Measurements from ENCODE around the gene PLEKHH2.
"Not testable (repeated sequence)": the region's sequence is repeated elsewhere in the genome, so short reads cannot be mapped to it uniquely, and the experiment has no call there.

Gene PLEKHH2

DNA sequence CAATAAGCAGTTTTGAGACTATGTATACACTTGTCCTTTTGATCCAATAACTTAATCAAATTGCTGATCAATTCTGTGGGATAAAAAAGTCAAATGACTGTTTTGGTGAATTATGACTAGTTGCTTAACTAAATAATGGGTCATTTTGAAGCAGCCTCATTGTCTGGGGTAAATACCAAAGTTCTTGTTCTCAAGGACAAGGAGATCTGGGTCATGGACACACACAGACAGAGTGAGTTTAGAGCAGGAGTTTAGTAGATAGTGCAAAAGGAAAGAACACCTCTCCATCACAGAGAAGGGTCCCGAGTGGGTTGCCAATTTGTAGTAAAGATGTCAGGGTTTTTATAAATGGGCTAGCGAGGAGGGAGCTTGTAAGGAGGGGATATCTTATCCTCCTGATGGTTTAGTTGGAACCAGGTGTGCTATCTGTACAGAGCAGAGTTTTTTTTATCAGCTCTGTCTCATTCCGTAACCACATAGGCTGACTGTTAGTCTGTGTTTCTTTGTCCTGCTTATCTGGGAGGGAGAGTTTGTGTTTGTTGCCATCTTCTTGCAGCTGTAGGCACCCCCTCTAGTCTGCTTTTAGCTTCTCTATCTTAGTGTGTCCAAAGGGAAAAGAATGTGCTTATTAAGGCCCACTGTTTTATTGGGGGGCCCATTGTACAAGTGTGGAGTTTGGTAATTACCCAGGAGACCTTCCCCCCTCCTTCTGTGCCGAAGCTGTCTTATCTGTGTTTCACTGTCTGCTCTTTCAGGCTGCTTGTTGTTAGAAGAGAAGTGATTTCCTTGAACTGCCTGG, 87.9 kb downstream of the PLEKHH2 start:
- no peak for DNase-seq

DNA sequence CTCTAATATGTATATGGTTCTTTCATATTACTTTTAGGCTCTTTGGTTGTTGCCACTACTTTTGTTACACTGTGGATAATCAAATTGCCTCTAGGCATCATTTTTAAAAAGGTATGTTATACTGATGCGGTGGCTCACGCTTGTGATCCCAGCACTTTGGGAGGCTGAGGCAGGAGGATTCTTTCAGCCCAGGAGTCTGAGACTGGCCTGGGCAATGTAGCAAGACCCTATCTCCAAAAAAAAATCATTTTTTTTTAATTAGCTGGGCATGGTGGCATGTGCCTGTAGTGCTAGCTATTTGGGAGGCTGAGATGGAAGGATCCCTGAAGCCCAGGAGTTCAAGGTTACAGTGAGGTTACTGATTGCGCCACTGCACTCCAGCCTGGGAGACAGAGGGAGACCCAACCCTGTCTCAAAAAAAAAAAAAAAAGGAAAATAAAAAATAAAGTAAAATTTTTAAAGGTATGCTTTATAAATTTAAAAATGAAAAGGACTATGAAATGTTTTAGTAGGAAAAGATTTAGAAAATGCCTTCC, 88.7 kb downstream of the PLEKHH2 start:
- no peak for DNase-seq

DNA sequence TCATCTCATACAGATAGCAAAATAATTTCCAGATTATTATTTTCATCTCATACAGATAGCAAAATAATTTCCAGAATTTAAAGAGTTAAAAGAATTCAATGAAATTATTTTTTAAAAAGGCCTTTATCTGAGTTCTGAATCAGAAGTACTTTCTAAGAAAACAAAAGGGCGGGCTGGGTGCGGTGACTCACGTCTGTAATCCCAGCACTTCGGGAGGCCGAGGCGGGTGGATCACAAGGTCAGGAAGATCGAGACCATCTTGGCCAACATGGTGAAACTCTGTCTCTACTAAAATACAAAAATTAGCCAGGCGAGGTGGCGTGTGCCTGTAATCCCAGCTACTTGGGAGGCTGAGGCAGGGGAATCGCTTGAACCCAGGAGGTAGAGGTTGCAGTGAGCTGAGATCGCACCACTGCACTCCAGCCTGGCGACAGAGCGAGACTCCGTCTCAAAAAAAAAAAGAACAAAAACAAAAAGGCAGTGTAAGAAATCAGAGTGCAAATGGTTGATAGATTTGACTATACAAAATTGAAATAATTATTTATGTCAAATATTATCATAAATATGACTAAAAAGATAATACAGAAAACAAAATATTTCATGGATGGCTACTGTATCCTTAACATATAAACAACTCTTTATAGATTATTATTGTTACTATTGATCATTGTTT, 90.0 kb downstream of the PLEKHH2 start:
- DNase-seq, result not testable (repeated sequence)

DNA sequence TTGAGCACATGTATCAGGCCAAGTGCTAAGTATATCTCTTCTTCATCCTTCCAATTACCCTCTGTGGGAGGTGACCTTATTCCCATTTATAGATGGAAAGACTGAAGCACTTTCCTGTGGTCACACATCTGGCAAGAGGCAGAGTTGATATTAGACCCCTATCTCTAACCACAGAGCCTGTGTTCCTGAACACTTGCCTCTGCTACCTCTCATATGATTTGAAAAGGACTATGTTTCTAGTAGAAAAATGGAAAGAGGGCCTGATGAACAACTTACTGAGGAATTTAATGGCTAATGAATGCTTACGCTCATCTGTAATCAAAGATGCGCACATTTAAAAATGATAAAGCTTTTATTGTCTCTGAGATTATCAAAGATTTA, 90.6 kb downstream of the PLEKHH2 start:
- DNase-seq, result no peak

DNA sequence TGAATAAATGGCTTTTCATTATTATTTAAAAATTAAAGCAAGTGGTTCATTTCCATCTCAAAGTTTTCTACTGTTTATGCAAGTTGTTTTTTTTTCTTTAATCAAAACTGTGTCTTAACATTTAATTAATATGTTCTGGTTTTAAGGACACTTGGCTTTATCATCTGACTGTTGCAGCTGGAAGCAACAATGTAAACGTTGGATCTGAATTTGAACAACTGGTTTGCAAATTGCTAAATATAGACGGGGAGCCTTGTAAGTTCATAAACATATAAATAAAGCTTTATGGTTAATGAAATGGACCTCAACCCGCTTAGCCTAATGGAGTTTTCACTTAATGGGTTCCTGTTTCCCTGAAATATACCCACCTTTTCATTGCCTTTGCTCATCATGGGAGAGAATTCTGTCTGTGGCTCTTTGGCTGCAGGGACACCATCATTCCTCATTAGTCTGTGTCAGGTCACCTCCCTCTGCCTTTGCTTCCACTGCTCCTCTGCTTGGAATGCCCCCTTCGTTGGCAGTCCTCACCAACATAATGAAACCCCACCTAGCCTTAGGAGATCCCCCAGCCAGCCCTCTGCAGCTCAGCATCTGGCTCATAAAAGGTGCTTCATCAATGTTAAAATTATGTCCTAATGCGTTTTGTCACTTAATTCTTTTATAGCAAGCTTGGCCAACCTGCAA, 92.6 kb downstream of the PLEKHH2 start:
- DNase-seq, result no peak

DNA sequence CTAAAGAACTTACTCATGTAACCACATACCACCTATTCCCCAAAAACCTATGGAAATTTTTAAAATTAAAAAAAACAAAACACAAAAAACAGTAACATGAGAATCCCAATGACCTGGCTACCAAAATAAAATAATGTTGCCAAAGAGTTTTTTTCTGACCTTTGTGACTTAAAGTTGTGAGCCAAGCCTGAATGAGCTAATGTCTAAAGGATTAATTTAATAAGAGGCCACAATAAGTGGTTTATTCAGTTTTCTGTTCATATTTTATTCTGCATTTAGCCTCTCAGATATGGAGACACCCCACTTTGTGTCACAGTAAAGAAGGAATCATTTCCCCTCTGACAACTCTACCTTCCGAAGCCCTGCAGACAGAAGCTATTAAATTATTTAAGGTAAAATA, 94.2 kb downstream of the PLEKHH2 start:
- no peak for DNase-seq

DNA sequence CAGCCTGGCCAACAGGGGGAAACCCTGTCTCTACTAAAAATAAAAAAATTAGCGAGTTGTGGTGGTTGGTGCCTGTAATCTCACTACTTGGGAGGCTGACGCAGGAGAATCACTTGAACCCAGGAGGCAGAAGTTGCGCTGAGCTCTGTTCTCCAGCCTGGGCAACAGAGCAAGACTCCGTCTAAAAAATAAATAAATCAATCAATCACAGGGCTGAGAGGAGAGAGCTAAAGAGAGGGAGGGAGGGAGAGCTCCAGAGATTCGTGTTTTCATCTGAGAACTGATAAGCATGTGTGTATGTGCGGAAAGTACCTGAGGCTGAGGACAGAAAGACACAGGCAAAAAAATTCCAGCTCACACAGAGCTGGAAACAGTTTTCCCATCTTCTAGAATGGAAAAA, 99.6 kb downstream of the PLEKHH2 start:
- DNase-seq, result no peak

DNA sequence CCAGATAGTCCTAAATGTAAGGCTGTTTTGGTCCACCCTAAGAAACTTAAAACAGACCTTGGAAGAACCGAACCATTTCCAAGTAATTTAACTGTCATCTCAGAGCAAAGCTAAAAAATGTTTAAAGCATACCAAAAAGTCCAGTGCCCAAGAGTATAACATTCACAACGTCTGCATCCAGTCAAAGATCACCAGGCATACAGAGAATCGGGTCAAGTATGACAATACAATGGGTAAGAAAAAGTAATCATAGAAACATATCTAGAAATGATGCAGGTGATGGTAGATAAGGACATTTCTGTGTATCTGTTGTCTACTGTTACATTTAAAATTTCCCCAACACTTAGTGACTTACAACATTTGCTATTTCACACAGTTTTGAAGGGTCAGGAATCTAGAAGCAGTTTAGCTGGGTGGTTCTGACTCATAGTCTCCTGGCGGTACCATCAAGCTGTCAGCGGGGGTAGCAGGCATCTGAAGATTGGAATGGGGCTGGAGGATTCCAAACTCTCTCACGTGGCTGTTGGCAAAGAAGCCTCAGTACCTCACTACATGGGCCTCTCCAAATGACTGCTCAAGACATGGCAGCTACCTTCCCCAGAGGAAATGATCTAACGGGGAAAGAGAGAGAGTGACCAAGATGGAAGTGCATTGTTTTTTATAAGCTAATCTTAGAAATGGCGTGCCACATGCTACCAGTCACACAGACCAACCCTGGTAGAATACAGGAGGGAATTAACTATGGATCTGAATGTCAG, 100.2 kb downstream of the PLEKHH2 start:
- no peak for DNase-seq

DNA sequence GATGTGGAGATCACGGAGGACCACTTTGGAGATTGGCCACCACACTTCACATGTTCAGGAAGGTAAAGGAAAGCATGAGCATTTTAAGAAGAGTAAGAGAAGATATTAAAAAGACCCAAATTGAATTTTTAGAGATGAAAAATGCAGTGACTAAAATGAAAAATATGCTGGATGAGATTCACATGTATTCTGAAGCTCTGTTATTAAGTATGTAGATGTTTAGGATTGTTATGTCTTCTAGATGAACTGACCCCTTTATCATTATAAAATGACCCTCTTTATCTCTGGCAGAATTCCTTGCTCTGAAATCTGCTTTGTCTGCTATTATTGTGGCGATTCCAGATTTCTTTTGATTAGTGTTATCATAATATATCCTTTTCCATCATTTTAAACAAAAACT, 100.8 kb downstream of the PLEKHH2 start:
- no peak for DNase-seq

DNA sequence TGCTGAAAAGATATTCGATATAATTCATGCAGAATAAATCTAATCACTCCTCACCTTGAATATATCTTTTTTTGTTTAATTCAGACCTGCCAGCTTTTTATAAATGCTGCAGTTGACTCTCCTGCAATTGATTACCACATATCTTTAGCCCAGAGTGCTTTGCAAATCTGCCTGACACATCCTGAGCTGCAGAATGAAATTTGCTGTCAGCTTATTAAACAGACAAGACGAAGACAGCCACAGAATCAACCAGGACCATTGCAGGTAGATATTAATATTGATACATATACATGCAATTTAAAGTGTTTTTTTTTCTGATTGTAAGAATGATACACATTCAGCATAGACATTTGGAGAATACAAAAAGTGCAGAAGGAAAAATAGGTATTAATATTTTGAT, 101.2 kb downstream of the PLEKHH2 start:
- no peak for DNase-seq

DNA sequence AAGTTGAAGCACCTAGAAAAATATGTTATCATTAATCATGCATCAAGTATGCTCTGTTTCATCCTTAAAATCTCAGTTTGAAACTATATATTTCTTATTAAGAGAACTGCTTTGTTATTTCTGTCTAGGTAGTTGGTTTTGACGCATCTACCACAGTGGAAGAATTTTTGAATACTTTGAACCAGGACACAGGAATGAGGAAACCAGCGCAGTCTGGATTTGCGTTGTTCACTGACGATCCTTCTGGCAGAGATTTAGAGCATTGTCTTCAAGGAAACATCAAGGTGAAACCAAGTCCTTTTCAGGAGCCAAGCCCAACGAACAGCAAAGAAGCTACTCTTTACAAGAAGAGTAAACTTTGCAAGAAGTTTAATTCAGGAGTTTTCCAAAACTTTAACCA, 106.6 kb downstream of the PLEKHH2 start:
- no peak for DNase-seq

DNA sequence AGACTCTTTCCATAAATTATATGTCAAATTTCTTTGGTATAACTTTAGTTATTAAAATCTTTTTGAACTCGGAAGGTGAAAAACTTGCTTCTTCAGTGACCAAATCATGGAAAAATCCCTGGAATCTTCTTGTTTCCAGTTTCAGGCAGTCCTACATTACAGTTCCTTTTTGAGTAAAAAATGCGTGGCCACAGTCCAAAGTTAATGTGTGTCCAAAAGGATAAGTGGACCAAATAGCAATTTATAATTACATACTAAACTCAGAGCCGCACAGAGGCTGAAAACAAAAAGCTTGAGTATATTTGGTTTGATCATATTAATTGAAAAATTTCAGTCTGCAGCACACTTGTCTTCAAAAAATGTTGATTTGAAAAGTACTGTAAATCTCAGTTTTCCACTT, 108.4 kb downstream of the PLEKHH2 start:
- no peak for DNase-seq

DNA sequence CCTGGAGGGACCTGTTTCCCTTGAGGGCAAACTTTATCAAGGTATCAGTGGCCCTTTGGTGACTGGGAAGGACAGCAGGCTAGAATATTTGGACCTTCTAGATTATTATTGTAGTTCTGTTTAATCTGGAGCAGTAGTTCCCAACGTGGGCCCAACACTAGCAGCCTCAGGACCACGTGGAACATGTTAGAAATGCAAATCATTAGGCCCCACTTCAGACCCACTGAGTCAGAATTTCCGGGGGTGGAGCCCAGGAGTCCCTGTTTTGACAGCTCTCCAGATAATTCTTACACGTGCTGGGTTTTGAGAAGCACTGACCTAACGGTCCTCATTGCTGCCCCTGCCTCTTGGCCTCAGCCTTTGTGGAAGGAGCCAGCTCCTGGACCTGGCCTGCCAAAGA, 111.3 kb downstream of the PLEKHH2 start:
- no peak for DNase-seq

DNA sequence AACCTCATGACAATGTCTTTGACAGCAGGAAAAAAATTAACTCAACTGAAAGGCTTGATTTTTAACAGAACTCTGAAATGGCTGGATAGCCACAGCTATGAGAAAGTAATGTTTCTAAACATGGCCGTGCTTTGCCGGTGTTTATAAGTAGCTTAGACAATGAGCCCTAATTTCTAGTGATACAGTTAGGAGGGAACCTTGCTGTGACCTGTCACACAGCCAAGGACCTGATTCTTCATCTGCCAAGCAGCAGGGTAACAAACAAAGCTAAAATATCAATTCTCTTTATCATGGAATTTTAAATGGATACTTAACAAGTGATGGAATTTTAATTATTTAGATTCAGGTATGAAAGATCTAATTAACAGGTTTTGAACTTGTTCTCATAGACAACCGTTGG, 112.5 kb downstream of the PLEKHH2 start:
- no peak for DNase-seq

DNA sequence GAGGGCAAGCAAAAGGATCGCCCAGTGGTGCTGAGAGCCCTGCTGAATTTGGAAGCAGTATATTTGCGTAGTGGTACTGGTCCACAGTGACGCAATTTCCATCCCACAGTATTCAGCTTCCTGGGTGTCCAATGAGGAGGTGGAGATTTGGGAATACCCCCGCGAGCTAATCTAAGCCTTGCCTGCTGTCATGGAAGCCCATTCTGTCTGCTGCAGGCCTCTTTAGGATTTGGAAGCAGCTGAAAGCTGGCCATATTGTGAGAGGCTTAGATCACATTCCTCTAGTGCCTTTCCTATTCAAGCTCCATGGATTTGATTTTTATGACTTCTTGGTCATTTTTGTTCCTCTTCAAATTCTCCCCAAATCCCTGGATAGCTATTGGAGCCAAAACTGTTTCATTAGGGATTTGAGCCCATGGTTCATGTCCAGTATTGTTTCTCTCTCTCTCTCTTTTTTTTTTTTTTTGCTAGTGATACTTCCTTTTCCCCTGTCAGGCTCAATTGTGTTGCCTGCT, 114.5 kb downstream of the PLEKHH2 start:
- DNase-seq, result no peak

DNA sequence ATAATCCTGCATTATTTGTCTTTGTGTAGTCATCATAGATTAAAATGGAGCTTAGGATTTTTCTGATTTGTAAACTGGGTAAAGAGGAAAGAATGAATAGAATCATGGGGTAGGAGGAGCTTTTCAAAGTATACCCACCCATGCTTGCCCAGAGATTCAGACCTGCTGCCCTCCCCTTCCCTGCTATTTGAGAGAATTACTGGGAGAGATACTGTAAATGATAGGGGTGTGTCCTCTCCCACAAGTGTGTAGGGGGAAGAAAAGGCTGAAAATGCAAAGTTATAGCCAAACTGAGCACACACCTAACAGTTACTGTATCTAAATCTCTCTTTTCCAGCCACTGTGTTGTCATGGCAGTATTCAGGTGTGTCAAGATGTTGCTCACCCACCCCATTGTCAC, 115.2 kb downstream of the PLEKHH2 start:
- DNase-seq, result no peak

DNA sequence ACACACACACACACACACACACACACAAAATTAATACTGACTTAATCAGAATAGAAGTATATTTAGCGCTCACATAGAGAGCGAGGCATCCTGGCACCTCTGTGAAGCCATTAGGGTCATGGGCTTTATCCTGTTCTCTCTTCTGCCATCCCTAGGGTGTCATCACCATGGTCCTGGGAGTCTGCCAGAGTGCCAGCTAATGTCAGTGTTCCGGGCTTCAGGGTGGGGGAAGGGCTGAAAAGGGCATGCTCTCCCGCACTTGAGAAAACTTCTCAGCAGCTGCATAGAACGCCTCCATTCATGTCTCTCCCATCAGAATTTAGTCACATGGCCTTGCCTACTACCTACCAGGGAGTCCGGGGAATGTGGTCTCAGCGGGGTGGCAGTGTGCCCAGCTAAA, 117.1 kb downstream of the PLEKHH2 start:
- DNase-seq, result no peak

DNA sequence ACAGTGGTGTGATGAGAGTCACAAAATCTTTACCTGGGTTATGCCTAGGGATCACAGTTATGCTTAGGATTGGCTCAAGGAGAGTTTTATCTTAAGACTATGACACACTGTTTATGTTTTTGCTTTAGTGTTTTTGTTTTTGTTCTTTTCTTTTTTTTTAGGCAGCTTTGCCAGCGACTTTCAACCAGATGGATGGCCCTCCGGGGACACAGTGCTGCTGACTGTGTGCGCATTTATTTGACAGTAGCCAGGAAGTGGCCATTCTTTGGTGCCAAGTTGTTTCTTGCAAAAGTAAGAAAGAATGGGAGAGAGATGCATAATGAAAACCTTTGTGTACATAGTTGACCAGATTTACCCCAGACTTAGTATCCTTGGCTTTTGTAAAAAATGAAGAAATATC, 121.7 kb downstream of the PLEKHH2 start:
- no peak for DNase-seq

DNA sequence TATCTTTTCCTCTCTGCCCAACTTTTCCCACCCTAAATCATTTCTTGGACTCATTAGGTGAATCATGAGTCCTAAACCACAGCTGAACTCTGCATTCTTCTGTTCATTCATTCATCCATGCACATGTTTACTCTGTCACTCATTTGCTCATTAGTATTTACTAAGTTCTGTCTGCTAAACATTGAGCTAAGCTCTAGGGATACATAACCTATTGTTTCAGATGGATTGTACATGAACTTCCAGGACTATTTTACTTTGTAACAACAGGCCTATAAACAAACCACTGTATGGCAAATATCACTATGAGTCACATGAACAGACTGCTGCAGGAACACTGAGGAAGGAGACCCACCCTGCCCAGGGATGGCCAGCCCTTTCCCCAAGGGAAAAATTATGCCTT, 122.1 kb downstream of the PLEKHH2 start:
- DNase-seq, result no peak

DNA sequence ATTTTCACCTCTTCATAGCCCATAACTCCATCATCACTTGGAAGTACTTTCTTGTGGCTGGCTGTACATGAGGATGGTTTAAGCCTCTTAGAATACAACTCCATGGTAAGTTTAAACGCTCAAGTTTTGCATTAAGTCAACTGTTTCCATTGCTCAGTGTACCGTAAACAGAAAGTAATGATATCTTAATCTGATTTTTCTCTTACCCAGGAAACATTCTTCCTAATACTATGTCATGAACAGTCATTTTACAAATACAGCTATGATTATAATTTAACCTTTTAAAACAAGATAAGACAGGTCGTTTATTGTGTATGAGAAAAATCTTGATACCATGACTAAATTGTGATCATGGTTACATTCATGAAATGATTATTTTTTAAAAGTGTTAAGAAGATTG, 125.2 kb downstream of the PLEKHH2 start:
- DNase-seq, result no peak

DNA sequence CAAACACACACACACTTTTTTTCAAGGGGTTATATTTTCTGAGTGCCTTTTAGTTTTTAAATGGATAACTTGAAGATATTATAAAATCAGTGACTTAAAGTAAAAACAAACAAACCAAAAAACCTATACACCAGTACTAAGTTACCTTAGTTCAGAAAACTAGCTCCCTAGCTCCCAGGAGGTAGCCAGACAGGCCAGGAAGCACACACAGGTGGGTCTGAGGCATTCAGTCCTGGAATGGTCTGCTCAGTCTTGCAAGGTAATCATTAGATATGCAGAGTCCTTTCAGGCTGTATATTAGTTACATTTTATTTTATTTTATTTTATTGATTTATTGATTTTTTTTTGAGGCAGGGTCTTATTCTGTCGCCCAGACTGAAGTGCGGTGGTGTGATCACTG, 126.0 kb downstream of the PLEKHH2 start:
- DNase-seq, result no peak

DNA sequence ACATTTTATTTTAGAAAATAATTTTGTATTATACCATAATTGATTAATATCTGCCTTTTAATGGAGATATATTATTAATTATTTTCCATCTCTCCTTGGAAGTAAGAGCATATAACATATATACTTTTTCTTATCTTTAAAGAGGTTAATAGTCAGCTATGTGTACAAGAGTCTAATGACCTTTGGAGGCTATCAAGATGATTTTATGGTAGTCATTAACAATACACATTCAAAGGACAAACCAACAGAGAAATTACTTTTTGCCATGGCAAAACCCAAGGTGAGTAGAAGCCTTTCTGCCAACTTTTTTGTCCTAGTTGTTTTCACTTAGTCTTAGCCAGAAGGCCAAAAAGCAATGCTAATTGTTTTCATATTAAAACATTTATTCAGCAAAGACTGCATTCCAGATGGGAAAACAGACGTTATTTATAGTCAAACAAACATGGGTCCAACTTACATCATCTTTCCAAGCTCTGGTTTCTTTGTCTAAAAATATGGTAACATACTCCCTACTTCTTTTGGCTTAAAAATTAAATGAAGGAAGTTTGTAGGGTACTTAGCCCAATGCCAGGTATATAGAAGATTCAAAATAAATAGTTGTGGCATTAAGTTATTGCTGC, 127.1 kb downstream of the PLEKHH2 start:
- DNase-seq, result no peak

DNA sequence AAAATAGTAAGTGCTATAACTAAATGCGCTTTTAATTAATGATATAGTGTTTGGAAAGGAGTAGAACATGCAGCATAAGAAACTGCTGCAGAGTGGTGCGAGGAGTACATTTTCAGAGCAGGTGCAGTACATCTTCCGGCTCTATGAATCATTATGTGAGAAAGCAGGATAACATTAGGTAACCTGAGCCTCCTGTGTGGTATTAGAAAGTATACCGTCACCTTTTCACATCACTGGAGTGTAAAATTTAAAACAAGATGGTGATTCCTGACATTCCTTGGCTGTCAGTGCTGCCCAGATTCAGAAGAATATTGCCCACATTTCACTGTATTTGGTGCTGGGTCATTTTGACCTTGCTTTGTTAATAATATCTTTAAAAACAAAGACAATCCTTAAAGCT, 128.9 kb downstream of the PLEKHH2 start:
- no peak for DNase-seq

Measured in NCI-H774 (cell line).